ENCODE data around the gene KCNMA1. TPM values are rescaled to one million over a fixed set of nuclear protein-coding genes. Genes with fewer than 3 reads are reported as not detected.

Gene KCNMA1
- total RNA-seq, 1 donor from 2014 or later: 30.1 TPM

DNA sequence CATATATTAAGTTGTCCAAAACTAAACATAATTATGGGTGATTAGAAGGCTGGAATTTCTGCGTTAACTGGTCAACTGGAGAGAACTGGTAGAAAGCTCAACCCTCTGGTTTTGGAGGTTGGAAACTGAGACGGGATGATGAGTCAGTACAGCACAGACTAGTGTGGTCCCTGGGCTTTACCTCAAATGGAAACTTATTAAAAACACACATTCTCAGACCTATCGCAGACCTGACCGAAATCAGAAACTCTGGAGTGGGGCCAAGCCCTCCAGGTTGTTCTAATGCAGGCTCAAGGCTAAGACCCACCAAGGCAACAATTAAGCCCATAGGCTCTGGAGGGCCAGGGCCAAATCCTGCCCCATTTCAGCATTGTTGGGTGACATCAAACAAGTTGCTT lies 136.9 kb downstream of the KCNMA1 start:
- Mint-ChIP-seq H3K36me3 (no peaks in the 10 kb centered on the region), H3K4me1 (ENCODE audit: unreplicated experiment) (peaks cover 26% of the 10 kb centered on the region), H3K4me3 (no peak overlapping the region), H3K9me3 (no peaks in the 10 kb centered on the region), H3K27ac (no peak overlapping the region), H3K27me3 (peaks cover 5% of the 10 kb centered on the region)
- DNase-seq (ENCODE audit: extremely low spot score, unreplicated experiment): no peak
- TF ChIP-seq, protein P1, sequence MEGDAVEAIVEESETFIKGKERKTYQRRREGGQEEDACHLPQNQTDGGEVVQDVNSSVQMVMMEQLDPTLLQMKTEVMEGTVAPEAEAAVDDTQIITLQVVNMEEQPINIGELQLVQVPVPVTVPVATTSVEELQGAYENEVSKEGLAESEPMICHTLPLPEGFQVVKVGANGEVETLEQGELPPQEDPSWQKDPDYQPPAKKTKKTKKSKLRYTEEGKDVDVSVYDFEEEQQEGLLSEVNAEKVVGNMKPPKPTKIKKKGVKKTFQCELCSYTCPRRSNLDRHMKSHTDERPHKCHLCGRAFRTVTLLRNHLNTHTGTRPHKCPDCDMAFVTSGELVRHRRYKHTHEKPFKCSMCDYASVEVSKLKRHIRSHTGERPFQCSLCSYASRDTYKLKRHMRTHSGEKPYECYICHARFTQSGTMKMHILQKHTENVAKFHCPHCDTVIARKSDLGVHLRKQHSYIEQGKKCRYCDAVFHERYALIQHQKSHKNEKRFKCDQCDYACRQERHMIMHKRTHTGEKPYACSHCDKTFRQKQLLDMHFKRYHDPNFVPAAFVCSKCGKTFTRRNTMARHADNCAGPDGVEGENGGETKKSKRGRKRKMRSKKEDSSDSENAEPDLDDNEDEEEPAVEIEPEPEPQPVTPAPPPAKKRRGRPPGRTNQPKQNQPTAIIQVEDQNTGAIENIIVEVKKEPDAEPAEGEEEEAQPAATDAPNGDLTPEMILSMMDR (conservative IDR thresholded peaks at IDR 0.05): no peak

- DNase-seq (ENCODE audit: extremely low spot score, unreplicated experiment): no peak
- Mint-ChIP-seq H3K36me3 (no peaks in the 10 kb centered on the region), H3K27ac (no peak overlapping the region), H3K9me3 (no peaks in the 10 kb centered on the region), H3K27me3 (no peaks in the 10 kb centered on the region), H3K4me3 (no peak overlapping the region), H3K4me1 (ENCODE audit: unreplicated experiment) (peaks cover 27% of the 10 kb centered on the region)
- TF ChIP-seq, protein P1 (conservative IDR thresholded peaks at IDR 0.05): no peak
These were observed 138.8 kb downstream of the KCNMA1 start for GRCh38 chr10:77498829-77499228.

GRCh38 chr10:77498210-77498609 lies 139.4 kb downstream of the KCNMA1 start:
- Mint-ChIP-seq H3K4me3 (no peak overlapping the region), H3K36me3 (no peaks in the 10 kb centered on the region), H3K4me1 (ENCODE audit: unreplicated experiment) (peaks cover 27% of the 10 kb centered on the region), H3K9me3 (no peaks in the 10 kb centered on the region), H3K27ac (peak overlapping the region; percentile 46), H3K27me3 (no peaks in the 10 kb centered on the region)
- TF ChIP-seq, protein P1 (conservative IDR thresholded peaks at IDR 0.05): no peak
- no peak for DNase-seq (ENCODE audit: extremely low spot score, unreplicated experiment)

DNA sequence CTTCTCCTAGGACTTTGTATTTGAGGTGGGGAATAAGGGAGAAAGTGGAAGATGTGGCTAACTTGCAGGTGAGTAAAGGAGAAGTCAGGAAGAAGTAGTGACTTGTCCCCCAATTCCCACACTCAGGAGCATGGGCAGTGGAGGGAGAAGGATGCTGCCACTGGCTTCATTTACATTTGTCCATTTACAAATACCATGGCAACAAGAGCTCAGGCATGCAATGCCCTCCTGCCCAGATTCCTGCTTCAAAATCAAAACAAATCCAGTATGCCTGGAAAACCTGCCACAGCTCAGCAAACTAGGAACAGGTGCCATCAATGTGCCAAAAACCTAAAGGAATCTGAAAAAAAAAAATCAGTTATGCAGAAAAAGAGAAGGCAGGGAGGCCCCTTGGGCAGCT lies 139.9 kb downstream of the KCNMA1 start:
- Mint-ChIP-seq H3K4me3 (no peak overlapping the region), H3K27me3 (no peaks in the 10 kb centered on the region), H3K4me1 (ENCODE audit: unreplicated experiment) (peaks cover 27% of the 10 kb centered on the region), H3K27ac (peak overlapping the region; percentile 46), H3K9me3 (no peaks in the 10 kb centered on the region), H3K36me3 (no peaks in the 10 kb centered on the region)
- DNase-seq (ENCODE audit: extremely low spot score, unreplicated experiment): no peak
- TF ChIP-seq, protein P1 (conservative IDR thresholded peaks at IDR 0.05): no peak

DNA sequence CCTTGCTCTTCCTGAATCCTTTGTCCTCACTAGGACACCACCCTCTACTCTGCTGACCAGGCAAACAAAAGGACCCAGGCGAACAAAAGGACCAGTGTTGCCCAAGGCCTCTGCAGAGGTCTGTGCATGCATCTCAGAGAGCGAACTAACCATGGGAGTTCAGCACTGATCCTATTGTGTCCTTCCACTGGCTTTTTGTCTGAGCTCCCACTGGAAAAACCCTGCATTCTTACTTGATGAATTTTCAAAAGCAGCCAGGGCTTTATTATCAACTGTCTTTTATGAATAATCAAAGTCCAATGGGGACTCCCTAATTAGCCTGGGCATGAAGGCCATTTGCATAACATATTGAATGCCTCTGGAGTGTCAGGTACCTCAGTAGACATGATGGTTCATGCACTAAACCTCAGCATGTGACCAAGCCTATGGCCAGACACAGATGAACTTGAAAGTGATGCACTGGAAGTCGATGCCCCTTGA lies 140.6 kb downstream of the KCNMA1 start:
- TF ChIP-seq, protein P1 (conservative IDR thresholded peaks at IDR 0.05): no peak
- no peaks in the 10 kb centered on the region for H3K9me3 Mint-ChIP-seq
- no peak for DNase-seq (ENCODE audit: extremely low spot score, unreplicated experiment)
- no peak overlapping the region for H3K4me3 Mint-ChIP-seq
- H3K27ac Mint-ChIP-seq: peak overlapping the region; percentile 9
- no peaks in the 10 kb centered on the region for H3K27me3 Mint-ChIP-seq
- peaks cover 26% of the 10 kb centered on the region for H3K4me1 Mint-ChIP-seq (ENCODE audit: unreplicated experiment)
- no peaks in the 10 kb centered on the region for H3K36me3 Mint-ChIP-seq
